Measurements from ENCODE around the gene KCNH2. TPM values are rescaled to one million over a fixed set of nuclear protein-coding genes. Genes with fewer than 3 reads are reported as not detected.

KCNH2 gene
- total RNA-seq, 1 experiment from 2014 or later = 16.2 TPM

GRCh38 chr7:150986099-150986512, 8.0 kb upstream of the KCNH2 start:
- peaks cover 56% of the 10 kb centered on the region for H3K27me3 Mint-ChIP-seq (ENCODE audit: low read depth)
- TF ChIP-seq SMAD3 (CRISPR knock-in tag; IDR thresholded peaks at IDR 0.05; ENCODE audit: borderline replicate concordance) = no peak
- TF ChIP-seq, protein P1, sequence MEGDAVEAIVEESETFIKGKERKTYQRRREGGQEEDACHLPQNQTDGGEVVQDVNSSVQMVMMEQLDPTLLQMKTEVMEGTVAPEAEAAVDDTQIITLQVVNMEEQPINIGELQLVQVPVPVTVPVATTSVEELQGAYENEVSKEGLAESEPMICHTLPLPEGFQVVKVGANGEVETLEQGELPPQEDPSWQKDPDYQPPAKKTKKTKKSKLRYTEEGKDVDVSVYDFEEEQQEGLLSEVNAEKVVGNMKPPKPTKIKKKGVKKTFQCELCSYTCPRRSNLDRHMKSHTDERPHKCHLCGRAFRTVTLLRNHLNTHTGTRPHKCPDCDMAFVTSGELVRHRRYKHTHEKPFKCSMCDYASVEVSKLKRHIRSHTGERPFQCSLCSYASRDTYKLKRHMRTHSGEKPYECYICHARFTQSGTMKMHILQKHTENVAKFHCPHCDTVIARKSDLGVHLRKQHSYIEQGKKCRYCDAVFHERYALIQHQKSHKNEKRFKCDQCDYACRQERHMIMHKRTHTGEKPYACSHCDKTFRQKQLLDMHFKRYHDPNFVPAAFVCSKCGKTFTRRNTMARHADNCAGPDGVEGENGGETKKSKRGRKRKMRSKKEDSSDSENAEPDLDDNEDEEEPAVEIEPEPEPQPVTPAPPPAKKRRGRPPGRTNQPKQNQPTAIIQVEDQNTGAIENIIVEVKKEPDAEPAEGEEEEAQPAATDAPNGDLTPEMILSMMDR (IDR thresholded peaks at IDR 0.05) = peak; percentile 42; the same call in 1 of the 2 replicates
- H3K9me3 Mint-ChIP-seq = peaks cover 11% of the 10 kb centered on the region
- H3K27ac Mint-ChIP-seq = no peak overlapping the region
- H3K4me1 Mint-ChIP-seq = peaks cover 26% of the 10 kb centered on the region
- ChIA-PET POLR2A (interaction anchor here (1.0 kb wide), 1 partner anchor 88 kb away, joined by 3 read pairs; no protein-coding TSS in a partner anchor), CTCF (interaction anchor here (0.6 to 4.5 kb wide), 26 partner anchors 8 to 576 kb away, joined by 3 to 96 read pairs (median 6); partner anchors contain the start of gene ASIC3)
- H3K36me3 Mint-ChIP-seq = peaks cover 12% of the 10 kb centered on the region
- no peak overlapping the region for H3K4me3 Mint-ChIP-seq
- DNase-seq (ENCODE audit: low spot score) = peak; percentile 83
- peak; percentile 65 for ATAC-seq

DNA sequence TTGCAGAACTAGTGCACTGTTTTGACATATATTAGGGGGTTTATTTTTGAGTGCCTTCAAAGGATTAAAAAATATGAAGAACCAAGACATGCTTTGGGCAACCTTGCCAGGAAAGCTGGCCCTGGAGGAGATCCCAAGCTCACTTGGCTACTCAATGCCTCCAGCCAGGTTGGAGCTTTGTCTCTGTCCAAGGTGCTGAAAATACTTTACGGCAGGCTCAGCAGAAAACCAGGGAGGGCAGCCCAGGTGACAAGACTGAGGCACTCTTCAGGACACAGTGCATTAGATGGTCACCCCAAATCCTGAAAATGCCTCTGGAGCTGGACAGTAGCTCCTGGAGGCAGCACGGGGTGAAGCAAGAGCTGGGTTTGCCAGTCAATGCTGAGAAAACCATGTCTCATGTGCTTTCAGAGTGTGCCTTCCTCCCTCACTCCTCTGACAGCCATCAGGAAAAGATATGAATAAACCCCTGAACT, 5.8 kb upstream of the KCNH2 start:
- Mint-ChIP-seq H3K36me3 (no peaks in the 10 kb centered on the region), H3K4me1 (peaks cover 27% of the 10 kb centered on the region), H3K27ac (no peak overlapping the region), H3K4me3 (no peak overlapping the region), H3K27me3 (ENCODE audit: low read depth) (peaks cover 62% of the 10 kb centered on the region), H3K9me3 (no peaks in the 10 kb centered on the region)
- DNase-seq (ENCODE audit: low spot score) (peak; percentile 67), ATAC-seq (no peak)
- CTCF ChIA-PET = interaction anchor here (0.6 to 4.5 kb wide), 15 partner anchors 9 to 184 kb away, joined by 3 to 96 read pairs (median 8); no protein-coding TSS in a partner anchor
- POLR2A ChIA-PET = no interaction called here
- TF ChIP-seq, protein P2, sequence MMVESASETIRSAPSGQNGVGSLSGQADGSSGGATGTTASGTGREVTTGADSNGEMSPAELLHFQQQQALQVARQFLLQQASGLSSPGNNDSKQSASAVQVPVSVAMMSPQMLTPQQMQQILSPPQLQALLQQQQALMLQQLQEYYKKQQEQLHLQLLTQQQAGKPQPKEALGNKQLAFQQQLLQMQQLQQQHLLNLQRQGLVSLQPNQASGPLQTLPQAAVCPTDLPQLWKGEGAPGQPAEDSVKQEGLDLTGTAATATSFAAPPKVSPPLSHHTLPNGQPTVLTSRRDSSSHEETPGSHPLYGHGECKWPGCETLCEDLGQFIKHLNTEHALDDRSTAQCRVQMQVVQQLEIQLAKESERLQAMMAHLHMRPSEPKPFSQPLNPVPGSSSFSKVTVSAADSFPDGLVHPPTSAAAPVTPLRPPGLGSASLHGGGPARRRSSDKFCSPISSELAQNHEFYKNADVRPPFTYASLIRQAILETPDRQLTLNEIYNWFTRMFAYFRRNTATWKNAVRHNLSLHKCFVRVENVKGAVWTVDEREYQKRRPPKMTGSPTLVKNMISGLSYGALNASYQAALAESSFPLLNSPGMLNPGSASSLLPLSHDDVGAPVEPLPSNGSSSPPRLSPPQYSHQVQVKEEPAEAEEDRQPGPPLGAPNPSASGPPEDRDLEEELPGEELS (CRISPR knock-in tag; IDR thresholded peaks at IDR 0.05) = peak; percentile 76
- TF ChIP-seq ZNF232 (CRISPR knock-in tag; IDR thresholded peaks at IDR 0.05) = 0 out of 2 replicates have a peak, but pooled peaks have one; percentile 62
- TF ChIP-seq, protein P3, sequence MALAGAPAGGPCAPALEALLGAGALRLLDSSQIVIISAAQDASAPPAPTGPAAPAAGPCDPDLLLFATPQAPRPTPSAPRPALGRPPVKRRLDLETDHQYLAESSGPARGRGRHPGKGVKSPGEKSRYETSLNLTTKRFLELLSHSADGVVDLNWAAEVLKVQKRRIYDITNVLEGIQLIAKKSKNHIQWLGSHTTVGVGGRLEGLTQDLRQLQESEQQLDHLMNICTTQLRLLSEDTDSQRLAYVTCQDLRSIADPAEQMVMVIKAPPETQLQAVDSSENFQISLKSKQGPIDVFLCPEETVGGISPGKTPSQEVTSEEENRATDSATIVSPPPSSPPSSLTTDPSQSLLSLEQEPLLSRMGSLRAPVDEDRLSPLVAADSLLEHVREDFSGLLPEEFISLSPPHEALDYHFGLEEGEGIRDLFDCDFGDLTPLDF (CRISPR knock-in tag; IDR thresholded peaks at IDR 0.05) = peak; percentile 52; the same call in 1 of the 2 replicates
- TF ChIP-seq, protein P4, sequence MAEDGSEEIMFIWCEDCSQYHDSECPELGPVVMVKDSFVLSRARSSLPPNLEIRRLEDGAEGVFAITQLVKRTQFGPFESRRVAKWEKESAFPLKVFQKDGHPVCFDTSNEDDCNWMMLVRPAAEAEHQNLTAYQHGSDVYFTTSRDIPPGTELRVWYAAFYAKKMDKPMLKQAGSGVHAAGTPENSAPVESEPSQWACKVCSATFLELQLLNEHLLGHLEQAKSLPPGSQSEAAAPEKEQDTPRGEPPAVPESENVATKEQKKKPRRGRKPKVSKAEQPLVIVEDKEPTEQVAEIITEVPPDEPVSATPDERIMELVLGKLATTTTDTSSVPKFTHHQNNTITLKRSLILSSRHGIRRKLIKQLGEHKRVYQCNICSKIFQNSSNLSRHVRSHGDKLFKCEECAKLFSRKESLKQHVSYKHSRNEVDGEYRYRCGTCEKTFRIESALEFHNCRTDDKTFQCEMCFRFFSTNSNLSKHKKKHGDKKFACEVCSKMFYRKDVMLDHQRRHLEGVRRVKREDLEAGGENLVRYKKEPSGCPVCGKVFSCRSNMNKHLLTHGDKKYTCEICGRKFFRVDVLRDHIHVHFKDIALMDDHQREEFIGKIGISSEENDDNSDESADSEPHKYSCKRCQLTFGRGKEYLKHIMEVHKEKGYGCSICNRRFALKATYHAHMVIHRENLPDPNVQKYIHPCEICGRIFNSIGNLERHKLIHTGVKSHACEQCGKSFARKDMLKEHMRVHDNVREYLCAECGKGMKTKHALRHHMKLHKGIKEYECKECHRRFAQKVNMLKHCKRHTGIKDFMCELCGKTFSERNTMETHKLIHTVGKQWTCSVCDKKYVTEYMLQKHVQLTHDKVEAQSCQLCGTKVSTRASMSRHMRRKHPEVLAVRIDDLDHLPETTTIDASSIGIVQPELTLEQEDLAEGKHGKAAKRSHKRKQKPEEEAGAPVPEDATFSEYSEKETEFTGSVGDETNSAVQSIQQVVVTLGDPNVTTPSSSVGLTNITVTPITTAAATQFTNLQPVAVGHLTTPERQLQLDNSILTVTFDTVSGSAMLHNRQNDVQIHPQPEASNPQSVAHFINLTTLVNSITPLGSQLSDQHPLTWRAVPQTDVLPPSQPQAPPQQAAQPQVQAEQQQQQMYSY (CRISPR knock-in tag; IDR thresholded peaks at IDR 0.05) = 0 out of 2 replicates have a peak, but pooled peaks have one; percentile 24
- TF ChIP-seq NFE2L1 (CRISPR knock-in tag; IDR thresholded peaks at IDR 0.05) = peak; percentile 45; the same call in 1 of the 2 replicates
- no peak for TF ChIP-seq IRF2 (CRISPR knock-in tag; IDR thresholded peaks at IDR 0.05; ENCODE audit: borderline replicate concordance, low read depth)
- TF ChIP-seq ZNF317 (CRISPR knock-in tag; IDR thresholded peaks at IDR 0.05; ENCODE audit: borderline replicate concordance, low read depth) = no peak
- TF ChIP-seq, protein P5, sequence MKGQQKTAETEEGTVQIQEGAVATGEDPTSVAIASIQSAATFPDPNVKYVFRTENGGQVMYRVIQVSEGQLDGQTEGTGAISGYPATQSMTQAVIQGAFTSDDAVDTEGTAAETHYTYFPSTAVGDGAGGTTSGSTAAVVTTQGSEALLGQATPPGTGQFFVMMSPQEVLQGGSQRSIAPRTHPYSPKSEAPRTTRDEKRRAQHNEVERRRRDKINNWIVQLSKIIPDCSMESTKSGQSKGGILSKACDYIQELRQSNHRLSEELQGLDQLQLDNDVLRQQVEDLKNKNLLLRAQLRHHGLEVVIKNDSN (CRISPR knock-in tag; IDR thresholded peaks at IDR 0.05) = peak; percentile 55; the same call in 1 of the 2 replicates
- no peak for TF ChIP-seq ELF4 (CRISPR knock-in tag; IDR thresholded peaks at IDR 0.05; ENCODE audit: low read depth)
- no peak for TF ChIP-seq ETV6 (CRISPR knock-in tag; IDR thresholded peaks at IDR 0.05)
- TF ChIP-seq FOXK1 (CRISPR knock-in tag; IDR thresholded peaks at IDR 0.05) = peak; percentile 53; the same call in 1 of the 2 replicates
- TF ChIP-seq NFYB (CRISPR knock-in tag; conservative IDR thresholded peaks at IDR 0.05; ENCODE audit: low read depth) = 0 out of 2 replicates have a peak, but pooled peaks have one; percentile 15
- no peak for TF ChIP-seq AR (CRISPR knock-in tag; IDR thresholded peaks at IDR 0.05)
- no peak for TF ChIP-seq PREB (CRISPR knock-in tag; IDR thresholded peaks at IDR 0.05; ENCODE audit: borderline replicate concordance)
- TF ChIP-seq JAZF1 (CRISPR knock-in tag; IDR thresholded peaks at IDR 0.05) = no peak
- no peak for TF ChIP-seq EMX1 (CRISPR knock-in tag; IDR thresholded peaks at IDR 0.05)

Measured in WTC11 (cell line).